Hair follicle dermal papilla cell (primary cell): ENCODE data around the gene GOLGA6L24. TPM values are rescaled to one million over a fixed set of nuclear protein-coding genes. Genes with fewer than 3 reads are reported as not detected.

Experiments used
- small RNA-seq: library from RNA; depleted of rRNA; stranded (forward); fragments of <200 nt; gene quantifications from one replicate; pipeline ENCODE3, GENCODE V24; 2012
- total RNA-seq: library from RNA; depleted of rRNA; stranded (reverse); fragments of >200 nt; gene quantifications from 2 replicates; pipeline ENCODE4 v1.2.3, GENCODE V29; 2012

GOLGA6L24 gene
- not detected in 2 replicates for total RNA-seq

GRCh38 chr15:28357984-28358383 is at the start of gene GOLGA6L24:
TSS of gene GOLGA6L24 (minus strand) at chr15:28358084. CDS start at chr15:28358023, 61 bp downstream.

GRCh38 chr15:28378364-28378763 is 20.5 kb upstream of the GOLGA6L24 start, which contains the start of gene GOLGA8F:
TSS of gene GOLGA8F (plus strand) at chr15:28378664. CDS start at chr15:28378762, 98 bp downstream.

GRCh38 chr15:28322129-28322588 is 35.7 kb downstream of the GOLGA6L24 start, which contains the start of gene HERC2:
TSS of gene HERC2 (minus strand) at chr15:28322179. CDS start at chr15:28321433, 746 bp downstream.

Small RNA genes within 50 kb of the gene (small RNA-seq; reads per million reads assigned to genes)
- gene AC091304.5: not detected
- not detected for gene RN7SL238P

Other genes with a start within 250 kb of the GOLGA6L24 start
- gene HERC2, start 35.9 kb downstream of the GOLGA6L24 start, total RNA-seq: 47.8 and 55.0 TPM in 2 replicates
- gene GOLGA8F, start 20.6 kb upstream of the GOLGA6L24 start, total RNA-seq: not detected in 2 replicates
- gene GOLGA8G, start 174.9 kb upstream of the GOLGA6L24 start, total RNA-seq: under 0.01 TPM in 1 of 2 replicates, not detected in the other
- gene GOLGA6L25, start 195.5 kb upstream of the GOLGA6L24 start, total RNA-seq: not detected in 2 replicates